K562 (cell line): ENCODE results near the gene COL6A2. TPM values are rescaled to one million over a fixed set of nuclear protein-coding genes. Genes with fewer than 3 reads are reported as not detected.

Experiments
- ATAC-seq: fragments of 200-7000 bp; cut with Tn5 transposase; 3 replicates; pipeline ENCODE4 v1.9.1; 2020; ENCODE audit warnings: moderate library complexity
- BruUV-seq: library from RNA; stranded (reverse); fragments of 400-500 nt; replicated peaks from 2 replicates; lab custom pipeline; 2021; lab: Mats Ljungman, UMichigan
- CTCF ChIA-PET: fragments of 300-600 bp; formaldehyde crosslinking; extraction: SDS; loops from one replicate; lab custom pipeline; 2021; ENCODE audit warnings: low intra/inter-chr PET ratio; lab: Yijun Ruan, JAX
- POLR2A ChIA-PET: fragments of 300-600, 350-650 bp; sonication (Branson Sonifier 250); formaldehyde crosslinking; extraction: SDS; loops from one replicate; lab custom pipeline; 2021; ENCODE audit warnings: antibody characterized with exemption, inconsistent platforms; lab: Yijun Ruan, JAX
- DNase-seq, 4 experiments: peaks; one replicate each; pipeline versions ENCODE4 v3.0.0 to v3.0.0-alpha.2; 2011 to 2018; ENCODE audit warnings: low spot score in 3 of 4, mixed read lengths in 3 of 4; ENCODE audit errors: extremely low read depth in 1 of 4
- FAIRE-seq: peaks from 2 replicates; lab custom pipeline; 2011; peaks lifted over from hg19 to GRCh38; lab: Jason Lieb, UNC
- H2AFZ ChIP-seq: 2 replicates; pipeline ENCODE4 v1.6.0; 2011; ENCODE audit warnings: low read depth, low read length, control low read depth, inconsistent platforms
- H3K27ac ChIP-seq: fragments of 200-600 bp; 3 replicates; pipeline ENCODE4 v1.8.0; 2011; ENCODE audit warnings: low read depth, mild to moderate bottlenecking, control low read depth, inconsistent platforms, low read length, moderate library complexity, mixed read lengths; ENCODE audit errors: extremely low read depth
- H3K27me3 ChIP-seq, 2 experiments: fragments of 300-600 bp in 1 of 2; 2 replicates in 1 of 2; 3 replicates in 1 of 2; pipeline versions ENCODE4 v1.6.0 to v1.8.0; 2011; ENCODE audit warnings: inconsistent platforms in 2 of 2, low read length in 2 of 2, mild to moderate bottlenecking in 1 of 2, mixed read lengths in 1 of 2, moderate library complexity in 1 of 2; ENCODE audit not compliant: control insufficient read depth in 2 of 2, insufficient read depth in 2 of 2
- H3K36me3 ChIP-seq: fragments of 300-600 bp; 3 replicates; pipeline ENCODE4 v1.8.0; 2011; ENCODE audit warnings: mild to moderate bottlenecking, low read length, inconsistent platforms; ENCODE audit not compliant: control insufficient read depth, insufficient read depth
- H3K4me1 ChIP-seq, 2 experiments: fragments of 200-600 bp in 1 of 2; replicated peaks in 1 of 2; 2 replicates in 1 of 2; 3 replicates in 1 of 2; pipeline versions ENCODE4 v1.5.1 to v1.8.0; 2011; ENCODE audit warnings: inconsistent platforms in 2 of 2, low read length in 2 of 2, mild to moderate bottlenecking in 1 of 2, mixed read lengths in 1 of 2, moderate library complexity in 1 of 2; ENCODE audit not compliant: control insufficient read depth in 2 of 2, insufficient read depth in 2 of 2
- H3K4me2 ChIP-seq: 2 replicates; pipeline ENCODE4 v1.6.1; 2011; ENCODE audit warnings: low read length, control low read depth, inconsistent platforms, mixed read lengths; ENCODE audit not compliant: insufficient read depth
- H3K4me3 ChIP-seq: fragments of 200-600 bp; sonication (generic), shearing (Covaris generic); 2 replicates; pipeline ENCODE4 v1.5.1; 2016; ENCODE audit warnings: control low read depth, inconsistent platforms
- H3K79me2 ChIP-seq: fragments of 200-600 bp; 3 replicates; pipeline ENCODE4 v1.8.0; 2011; ENCODE audit warnings: low read length, inconsistent platforms; ENCODE audit not compliant: control insufficient read depth, insufficient read depth
- H3K9ac ChIP-seq, 2 experiments: 2 replicates each; pipeline versions ENCODE4 v1.6.0 to v1.6.1; 2011; ENCODE audit warnings: low read depth in 2 of 2, low read length in 2 of 2, control low read depth in 1 of 2, inconsistent platforms in 1 of 2, mild to moderate bottlenecking in 1 of 2, mixed read lengths in 1 of 2; ENCODE audit not compliant: insufficient read depth in 1 of 2
- H3K9me1 ChIP-seq: one replicate; pipeline ENCODE4 v1.6.0; 2011; ENCODE audit warnings: inconsistent platforms, mild to moderate bottlenecking, low read length, moderate library complexity; ENCODE audit not compliant: control insufficient read depth, insufficient read depth
- H3K9me3 ChIP-seq: replicated peaks from 2 replicates; pipeline ENCODE4 v1.5.1; 2011; ENCODE audit warnings: low read depth, low read length, inconsistent platforms; ENCODE audit not compliant: control insufficient read depth, insufficient read depth
- H4K20me1 ChIP-seq: replicated peaks from 2 replicates; pipeline ENCODE4 v1.6.1; 2011; ENCODE audit warnings: low read length, inconsistent platforms, mixed read lengths; ENCODE audit not compliant: control insufficient read depth, insufficient read depth
- ESRRB ChIP-seq: fragments of 250-450 bp; sonication (Bioruptor Pico); IDR thresholded peaks from 2 replicates; pipeline ENCODE4 v1.5.0; 2020; ENCODE audit warnings: mild to moderate bottlenecking, moderate library complexity, borderline replicate concordance
- ETS2 ChIP-seq: IDR thresholded peaks from 2 replicates; pipeline ENCODE4 v1.6.1; 2016; ENCODE audit warnings: borderline replicate concordance, missing genetic modification characterization, mild to moderate bottlenecking, moderate library complexity, missing compliant biosample characterization; ENCODE audit not compliant: poor library complexity, severe bottlenecking
- GATAD2B ChIP-seq: fragments of 450-650 bp; IDR thresholded peaks from 2 replicates; pipeline ENCODE4 v1.6.1; 2017; ENCODE audit warnings: mild to moderate bottlenecking, borderline replicate concordance
- ILK ChIP-seq: fragments of 450-650 bp; IDR thresholded peaks from 2 replicates; pipeline ENCODE4 v1.6.1; 2016; ENCODE audit warnings: missing genetic modification characterization, low read depth, mild to moderate bottlenecking, missing compliant biosample characterization, moderate library complexity, borderline replicate concordance
- STAT5A ChIP-seq: IDR thresholded peaks from 2 replicates; pipeline ENCODE4 v1.6.1; 2012; ENCODE audit warnings: low read length, inconsistent platforms, borderline replicate concordance
- ZNF316 ChIP-seq: fragments of 450-650 bp; IDR thresholded peaks from 2 replicates; pipeline ENCODE4 v1.6.1; 2016
- WGBS: fragments of 100-300 bp; shearing (Covaris generic); methylation state at CpG from one replicate; pipeline ENCODE4 v1.1.6; 2016; ENCODE audit warnings: low coverage, mixed read lengths; ENCODE audit not compliant: insufficient coverage; ENCODE audit errors: missing lambda C conversion rate; 5-methylcytosine and 5-hydroxymethylcytosine counted together
- in situ Hi-C: fragments of 300-500 bp; cut with MboI; formaldehyde crosslinking; loops from 4 replicates; pipeline ENCODE4 v1.15.0; 2018; ENCODE audit warnings: inconsistent platforms, mixed read lengths
- intact Hi-C: fragments of 100-400 bp; cut with micrococcal nuclease; formaldehyde crosslinking; loops from 2 replicates; pipeline ENCODE4 v1.14.2; 2022
- polyA plus RNA-seq, 8 experiments: library from polyadenylated mRNA; depleted of rRNA in 4 of 8; stranded (reverse) in 5 of 8; unstranded in 3 of 8; fragments of >200 nt; fragmentation: Nextera tagmentation in 2 of 8; fragmentation: Illumina TruSeq in 1 of 8; extraction: Ambion mirVana in 2 of 8; extraction: Trizol in 1 of 8; gene quantifications; 2 replicates each; pipeline versions ENCODE4 v1.2.1 to v1.2.3, GENCODE V29; 2011 to 2014; ENCODE audit warnings: inconsistent platforms in 1 of 8, missing spikeins in 1 of 8
- total RNA-seq, 7 experiments: library from RNA; depleted of rRNA in 6 of 7; stranded (reverse); fragments of >200 nt in 6 of 7; fragmentation: Illumina TruSeq in 2 of 7; extraction: Trizol in 2 of 7; gene quantifications; 2 replicates each; pipeline versions ENCODE4 v1.2.1 to v1.2.3, GENCODE V29; 2011 to 2021; ENCODE audit warnings: low replicate concordance in 1 of 7
- TF ChIP-seq, protein P1 (sequence below), 2 experiments: IDR thresholded peaks; 2 replicates each; pipeline ENCODE4 v1.6.1; 2012; ENCODE audit warnings: improper control_type of control experiment in 2 of 2, low read depth in 2 of 2, low read length in 2 of 2, borderline replicate concordance in 1 of 2
- TF ChIP-seq, protein P2 (sequence below): sonication (generic); formaldehyde crosslinking; IDR thresholded peaks from 2 replicates; pipeline ENCODE4 v1.9.0; 2022; ENCODE audit warnings: mild to moderate bottlenecking, missing genetic modification reagents
- TF ChIP-seq, protein P3 (sequence below), 2 experiments: IDR thresholded peaks in 1 of 2; conservative IDR thresholded peaks in 1 of 2; 2 replicates each; pipeline ENCODE4 v1.6.1; 2016; ENCODE audit warnings: low read depth in 2 of 2, mild to moderate bottlenecking in 1 of 2, missing compliant biosample characterization in 1 of 2, missing genetic modification characterization in 1 of 2, moderate library complexity in 1 of 2

The COL6A2 gene
- total and polyA plus RNA-seq, 9 of the 15 experiments (the other 6 are each of a cell fraction or from before 2014, with no cell fraction given), result 0.07 to 1.1 (median 0.24) TPM; not detected in 3

DNA sequence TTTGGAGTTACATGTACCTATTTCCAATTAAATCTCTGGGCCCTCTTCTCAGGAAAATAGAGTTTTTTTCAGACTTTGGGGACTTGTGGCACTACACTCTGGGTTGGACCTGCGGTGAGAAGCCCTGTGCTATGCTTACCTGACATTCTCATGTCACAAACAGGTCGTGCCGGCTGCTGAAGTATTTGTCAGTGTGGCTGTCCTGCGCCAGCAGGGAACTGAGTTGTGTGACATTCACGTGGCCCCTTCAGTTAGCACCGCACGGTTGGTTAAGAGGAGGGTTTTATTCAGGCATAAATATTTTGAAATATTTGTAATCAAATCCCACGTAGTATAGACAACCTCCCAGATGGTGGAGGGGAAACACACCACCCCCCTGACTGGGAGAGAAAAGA lies 6.3 kb upstream of the COL6A2 start:
- ChIA-PET CTCF (no interaction called here), POLR2A (interaction anchor here (0.6 kb wide), 1 partner anchor 124 kb away, joined by 4 read pairs; no protein-coding TSS in a partner anchor)
- intact Hi-C loops, result no loop called here
- ATAC-seq (no peak), DNase-seq (no peak), FAIRE-seq (no peak)
- in situ Hi-C loops, result no loop called here
- no TSS peak for BruUV-seq
- 20% methylated on average over 8 of the region's 8 CpGs for WGBS
- Histone ChIP-seq H3K27ac (no peak overlapping the region), H3K4me3 (no peak overlapping the region), H3K4me2 (no peak overlapping the region), H3K9ac (no peak overlapping the region), H3K27me3 (peaks cover 22 to 48% of the 10 kb centered on the region in 2 experiments; a peak in 4 of 5 replicates), H4K20me1 (0 out of 2 replicates have a peak, but pooled peaks cover 6% of the 10 kb centered on the region), H3K4me1 (no peaks in the 10 kb centered on the region; a peak in 1 of 5 replicates), H3K9me1 (no peaks in the 10 kb centered on the region), H3K79me2 (no peaks in the 10 kb centered on the region), H3K9me3 (no peaks in the 10 kb centered on the region), H3K36me3 (no peaks in the 10 kb centered on the region), H2AFZ (no peak overlapping the region)
- TF ChIP-seq ESRRB (CRISPR knock-in tag) (no peak), STAT5A (no peak), GATAD2B (no peak), ILK (tag) (no peak), ZNF316 (no peak), ETS2 (tag) (no peak)
- TF ChIP-seq, protein P1, sequence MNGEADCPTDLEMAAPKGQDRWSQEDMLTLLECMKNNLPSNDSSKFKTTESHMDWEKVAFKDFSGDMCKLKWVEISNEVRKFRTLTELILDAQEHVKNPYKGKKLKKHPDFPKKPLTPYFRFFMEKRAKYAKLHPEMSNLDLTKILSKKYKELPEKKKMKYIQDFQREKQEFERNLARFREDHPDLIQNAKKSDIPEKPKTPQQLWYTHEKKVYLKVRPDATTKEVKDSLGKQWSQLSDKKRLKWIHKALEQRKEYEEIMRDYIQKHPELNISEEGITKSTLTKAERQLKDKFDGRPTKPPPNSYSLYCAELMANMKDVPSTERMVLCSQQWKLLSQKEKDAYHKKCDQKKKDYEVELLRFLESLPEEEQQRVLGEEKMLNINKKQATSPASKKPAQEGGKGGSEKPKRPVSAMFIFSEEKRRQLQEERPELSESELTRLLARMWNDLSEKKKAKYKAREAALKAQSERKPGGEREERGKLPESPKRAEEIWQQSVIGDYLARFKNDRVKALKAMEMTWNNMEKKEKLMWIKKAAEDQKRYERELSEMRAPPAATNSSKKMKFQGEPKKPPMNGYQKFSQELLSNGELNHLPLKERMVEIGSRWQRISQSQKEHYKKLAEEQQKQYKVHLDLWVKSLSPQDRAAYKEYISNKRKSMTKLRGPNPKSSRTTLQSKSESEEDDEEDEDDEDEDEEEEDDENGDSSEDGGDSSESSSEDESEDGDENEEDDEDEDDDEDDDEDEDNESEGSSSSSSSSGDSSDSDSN (IDR thresholded peaks at IDR 0.05; ENCODE audit: borderline replicate concordance in 1 of 2, low read depth in 2 of 2, low read length in 2 of 2), result no peak
- TF ChIP-seq, protein P2, sequence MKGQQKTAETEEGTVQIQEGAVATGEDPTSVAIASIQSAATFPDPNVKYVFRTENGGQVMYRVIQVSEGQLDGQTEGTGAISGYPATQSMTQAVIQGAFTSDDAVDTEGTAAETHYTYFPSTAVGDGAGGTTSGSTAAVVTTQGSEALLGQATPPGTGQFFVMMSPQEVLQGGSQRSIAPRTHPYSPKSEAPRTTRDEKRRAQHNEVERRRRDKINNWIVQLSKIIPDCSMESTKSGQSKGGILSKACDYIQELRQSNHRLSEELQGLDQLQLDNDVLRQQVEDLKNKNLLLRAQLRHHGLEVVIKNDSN (CRISPR knock-in tag), result no peak
- TF ChIP-seq, protein P3, sequence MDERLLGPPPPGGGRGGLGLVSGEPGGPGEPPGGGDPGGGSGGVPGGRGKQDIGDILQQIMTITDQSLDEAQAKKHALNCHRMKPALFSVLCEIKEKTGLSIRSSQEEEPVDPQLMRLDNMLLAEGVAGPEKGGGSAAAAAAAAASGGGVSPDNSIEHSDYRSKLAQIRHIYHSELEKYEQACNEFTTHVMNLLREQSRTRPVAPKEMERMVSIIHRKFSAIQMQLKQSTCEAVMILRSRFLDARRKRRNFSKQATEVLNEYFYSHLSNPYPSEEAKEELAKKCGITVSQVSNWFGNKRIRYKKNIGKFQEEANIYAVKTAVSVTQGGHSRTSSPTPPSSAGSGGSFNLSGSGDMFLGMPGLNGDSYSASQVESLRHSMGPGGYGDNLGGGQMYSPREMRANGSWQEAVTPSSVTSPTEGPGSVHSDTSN (CRISPR knock-in tag; IDR thresholded peaks at IDR 0.05; ENCODE audit: low read depth), result no peak
- TF ChIP-seq, protein P3 (tag; conservative IDR thresholded peaks at IDR 0.05; ENCODE audit: low read depth), result no peak
